GM10248 (cell line): ENCODE data around the gene SRBD1.

Source experiments
- CTCF ChIA-PET: fragments of 300-600 bp; sonication (Branson Sonifier 250); formaldehyde crosslinking; extraction: SDS; loops from one replicate; lab custom pipeline; 2021; ENCODE audit warnings: antibody characterized with exemption; lab: Yijun Ruan, JAX
- POLR2A ChIA-PET: fragments of 350-650 bp; sonication (Branson Sonifier 250); formaldehyde crosslinking; extraction: SDS; loops from one replicate; lab custom pipeline; 2020; ENCODE audit warnings: antibody characterized with exemption; lab: Yijun Ruan, JAX
- DNase-seq: peaks from one replicate; pipeline ENCODE4 v3.0.0; 2012; ENCODE audit errors: extremely low spot score
- TF ChIP-seq, protein P1 (sequence below): IDR thresholded peaks from 2 replicates; pipeline ENCODE4 v1.5.1; 2012; ENCODE audit warnings: mild to moderate bottlenecking, low read depth; ENCODE audit errors: extremely low read depth, missing control alignments, control extremely low read depth

Gene SRBD1

DNA sequence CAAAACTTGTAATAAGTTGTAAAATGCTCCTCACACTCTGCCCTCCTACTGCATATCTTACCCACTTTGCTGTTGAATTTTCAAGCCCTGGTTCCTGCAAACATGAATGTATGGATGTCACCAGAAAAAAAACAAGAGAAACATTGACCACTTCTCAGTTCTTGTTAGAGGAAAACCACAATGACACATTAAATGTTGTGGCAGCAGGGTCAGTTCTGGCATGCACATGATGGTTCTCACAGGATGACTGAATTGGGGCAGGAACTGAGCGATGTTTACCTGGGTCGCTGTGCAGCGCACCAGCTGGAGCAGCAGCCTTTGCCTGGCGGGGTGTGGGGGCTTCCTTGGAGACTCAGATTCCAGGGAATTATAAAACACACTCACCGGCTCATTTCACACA is 26.4 kb upstream of the SRBD1 start:
- ChIA-PET CTCF (interaction anchor here (0.8 to 1.0 kb wide), 2 partner anchors 27 to 656 kb away, joined by 3 to 4 read pairs; partner anchors contain the start of gene SRBD1), POLR2A (no interaction called here)
- TF ChIP-seq, protein P1, sequence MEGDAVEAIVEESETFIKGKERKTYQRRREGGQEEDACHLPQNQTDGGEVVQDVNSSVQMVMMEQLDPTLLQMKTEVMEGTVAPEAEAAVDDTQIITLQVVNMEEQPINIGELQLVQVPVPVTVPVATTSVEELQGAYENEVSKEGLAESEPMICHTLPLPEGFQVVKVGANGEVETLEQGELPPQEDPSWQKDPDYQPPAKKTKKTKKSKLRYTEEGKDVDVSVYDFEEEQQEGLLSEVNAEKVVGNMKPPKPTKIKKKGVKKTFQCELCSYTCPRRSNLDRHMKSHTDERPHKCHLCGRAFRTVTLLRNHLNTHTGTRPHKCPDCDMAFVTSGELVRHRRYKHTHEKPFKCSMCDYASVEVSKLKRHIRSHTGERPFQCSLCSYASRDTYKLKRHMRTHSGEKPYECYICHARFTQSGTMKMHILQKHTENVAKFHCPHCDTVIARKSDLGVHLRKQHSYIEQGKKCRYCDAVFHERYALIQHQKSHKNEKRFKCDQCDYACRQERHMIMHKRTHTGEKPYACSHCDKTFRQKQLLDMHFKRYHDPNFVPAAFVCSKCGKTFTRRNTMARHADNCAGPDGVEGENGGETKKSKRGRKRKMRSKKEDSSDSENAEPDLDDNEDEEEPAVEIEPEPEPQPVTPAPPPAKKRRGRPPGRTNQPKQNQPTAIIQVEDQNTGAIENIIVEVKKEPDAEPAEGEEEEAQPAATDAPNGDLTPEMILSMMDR, result no peak
- peak; percentile 35 for DNase-seq

DNA sequence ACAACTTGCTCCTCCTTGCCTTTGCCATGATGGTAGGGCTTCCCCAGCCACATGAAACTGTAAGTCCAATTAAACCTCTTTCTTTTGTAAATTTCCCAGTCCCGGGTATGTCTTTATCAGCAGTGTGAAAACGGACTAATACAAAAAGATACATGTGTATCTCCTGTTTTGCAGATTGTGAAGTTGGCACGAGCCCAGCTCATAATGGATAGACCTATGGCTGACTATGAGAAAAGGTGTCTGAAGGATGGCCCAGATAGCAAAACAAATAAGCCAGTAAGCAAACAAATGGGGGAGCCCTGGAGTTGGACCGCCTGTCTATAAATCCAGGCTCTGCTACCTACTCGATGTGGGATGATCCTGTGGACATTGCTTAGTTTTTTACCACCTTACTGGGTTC is 24.9 kb upstream of the SRBD1 start:
- no peak for DNase-seq
- POLR2A ChIA-PET, result no interaction called here
- TF ChIP-seq, protein P1, result no peak
- CTCF ChIA-PET, result no interaction called here

DNA sequence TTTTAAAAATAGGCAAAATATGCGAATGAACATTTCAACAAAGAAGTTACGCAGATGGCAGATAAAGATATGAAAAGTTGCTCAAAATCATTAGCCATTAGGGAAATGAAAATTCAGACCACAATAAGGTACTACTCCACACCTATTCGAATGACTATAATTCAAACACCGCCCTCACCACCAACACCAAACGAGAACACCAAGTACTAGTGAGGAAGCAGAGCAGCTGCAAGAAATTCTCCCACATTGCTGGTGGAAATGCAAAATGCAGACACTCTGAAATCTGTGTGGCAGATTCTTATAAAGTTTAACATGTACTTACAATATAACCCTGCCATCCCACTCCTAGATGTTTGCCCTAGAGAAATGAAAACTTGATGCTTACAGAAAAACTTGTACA is 23.2 kb upstream of the SRBD1 start:
- ChIA-PET POLR2A (no interaction called here), CTCF (interaction anchor here (0.6 to 2.5 kb wide), 4 partner anchors 8 to 144 kb away, joined by 3 to 13 read pairs (median 5); partner anchors contain the start of gene PRKCE)
- DNase-seq, result no peak
- TF ChIP-seq, protein P1, result no peak

DNA sequence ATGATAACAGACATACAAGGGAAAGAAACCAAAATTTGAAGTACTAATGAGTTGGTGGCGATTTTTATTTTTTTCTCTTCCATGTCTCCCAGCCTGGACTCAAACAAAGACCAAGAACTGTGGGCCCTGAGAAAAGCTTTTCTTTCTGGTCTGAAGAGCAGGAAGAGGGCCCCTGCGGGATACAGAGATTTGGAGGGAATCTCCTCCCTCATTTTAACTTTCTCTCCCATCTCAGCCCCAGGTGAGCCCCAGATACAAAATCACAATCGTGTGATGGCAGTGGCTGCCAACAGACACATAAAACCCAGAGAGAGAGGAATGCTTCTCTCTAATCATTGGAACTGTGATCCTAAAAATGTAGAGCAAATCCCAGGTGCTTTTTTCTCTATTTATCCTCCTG is 20.9 kb upstream of the SRBD1 start:
- ChIA-PET POLR2A (no interaction called here), CTCF (no interaction called here)
- TF ChIP-seq, protein P1, result no peak
- DNase-seq, result no peak

GRCh38 chr2:45631319-45631718 is 20.3 kb upstream of the SRBD1 start:
- no peak for DNase-seq
- ChIA-PET CTCF (no interaction called here), POLR2A (no interaction called here)
- TF ChIP-seq, protein P1, result no peak

- no peak for DNase-seq
- POLR2A ChIA-PET, result no interaction called here
- CTCF ChIA-PET, result no interaction called here
- TF ChIP-seq, protein P1, result no peak
Observed at GRCh38 chr2:45629971-45630370, 18.9 kb upstream of the SRBD1 start.

GRCh38 chr2:45627911-45628310 is 16.8 kb upstream of the SRBD1 start:
- no peak for DNase-seq
- CTCF ChIA-PET, result interaction anchor here (1.1 to 1.7 kb wide), 4 partner anchors 12 to 31 kb away, joined by 4 to 6 read pairs (median 4); no protein-coding TSS in a partner anchor
- TF ChIP-seq, protein P1, result no peak
- POLR2A ChIA-PET, result no interaction called here
